NCI-H82 (cell line): Measurements from ENCODE around the gene ST6GALNAC2.

Experiments used
- DNase-seq: peaks from one replicate; lab custom pipeline; 2025; lab: John Stamatoyannopoulos, UW

The ST6GALNAC2 gene

GRCh38 chr17:76599694-76600460 lies 14.2 kb upstream of the ST6GALNAC2 start:
- DNase-seq = no peak

GRCh38 chr17:76598004-76598439 lies 12.4 kb upstream of the ST6GALNAC2 start:
- DNase-seq = no peak

- DNase-seq = no peak
Observed at GRCh38 chr17:76597156-76598003, 11.7 kb upstream of the ST6GALNAC2 start.

GRCh38 chr17:76594690-76595089 lies 9.0 kb upstream of the ST6GALNAC2 start:
- no peak for DNase-seq

- no peak for DNase-seq
Observed at GRCh38 chr17:76593959-76594358, 8.3 kb upstream of the ST6GALNAC2 start.

GRCh38 chr17:76593384-76593826 lies 7.7 kb upstream of the ST6GALNAC2 start:
- peak; percentile 19 for DNase-seq

GRCh38 chr17:76588182-76588581 lies 2.5 kb upstream of the ST6GALNAC2 start:
- no peak for DNase-seq

- DNase-seq = peak; percentile 48
Observed at GRCh38 chr17:76586741-76587487, 1.3 kb upstream of the ST6GALNAC2 start.

GRCh38 chr17:76585033-76585648 lies 519 bp downstream of the ST6GALNAC2 start:
- DNase-seq = peak; percentile 54

- DNase-seq = peak; percentile 54
Observed at GRCh38 chr17:76584427-76585032, 1.1 kb downstream of the ST6GALNAC2 start.

GRCh38 chr17:76582660-76583059 lies 3.0 kb downstream of the ST6GALNAC2 start:
- DNase-seq = no peak

- DNase-seq = no peak
Observed at GRCh38 chr17:76581515-76581914, 4.1 kb downstream of the ST6GALNAC2 start.

GRCh38 chr17:76579281-76579680 lies 6.4 kb downstream of the ST6GALNAC2 start:
- DNase-seq = no peak

GRCh38 chr17:76578376-76578775 lies 7.3 kb downstream of the ST6GALNAC2 start:
- DNase-seq = no peak

- DNase-seq = peak; percentile 93
Observed at GRCh38 chr17:76577876-76578275, 7.8 kb downstream of the ST6GALNAC2 start.

- no peak for DNase-seq
Observed at GRCh38 chr17:76576189-76576588, 9.5 kb downstream of the ST6GALNAC2 start.

GRCh38 chr17:76575570-76575969 lies 10.1 kb downstream of the ST6GALNAC2 start:
- DNase-seq = no peak

- DNase-seq = no peak
Observed at GRCh38 chr17:76574166-76574565, 11.5 kb downstream of the ST6GALNAC2 start.

- DNase-seq = no peak
Observed at GRCh38 chr17:76573096-76573495, 12.6 kb downstream of the ST6GALNAC2 start.

GRCh38 chr17:76572201-76572910 lies 13.3 kb downstream of the ST6GALNAC2 start:
- DNase-seq = no peak
